Colonic mucosa (tissue), 4 donors: Measurements from ENCODE around the gene RALGPS2. TPM values are rescaled to one million over a fixed set of nuclear protein-coding genes. Genes with fewer than 3 reads are reported as not detected.
A peak's percentile ranks its signal among the peaks of the same experiment; 100 is the strongest.

Experiments
- DNase-seq: peaks from one replicate; pipeline ENCODE4 v3.0.0-alpha.2; 2020
- H3K27ac ChIP-seq: fragments of 200-600 bp; one replicate; pipeline ENCODE4 v1.8.0; 2021
- H3K27me3 ChIP-seq: fragments of 200-600 bp; one replicate; pipeline ENCODE4 v1.8.0; 2021
- H3K36me3 ChIP-seq: fragments of 200-600 bp; one replicate; pipeline ENCODE4 v1.8.0; 2021
- H3K4me1 ChIP-seq: fragments of 200-600 bp; one replicate; pipeline ENCODE4 v1.8.0; 2021; ENCODE audit warnings: mild to moderate bottlenecking
- H3K4me3 ChIP-seq: fragments of 200-600 bp; one replicate; pipeline ENCODE4 v1.8.0; 2021
- H3K9ac ChIP-seq, 2 donors: one replicate each; pipeline ENCODE4 v1.7.0; 2013; ENCODE audit warnings: control low read depth in 2 of 2, low read depth in 2 of 2, low read length in 2 of 2
- H3K9me3 ChIP-seq: fragments of 200-600 bp; one replicate; pipeline ENCODE4 v1.8.0; 2021
- intact Hi-C: fragments of 100-400 bp; cut with DNase I; formaldehyde crosslinking; loops from one replicate; pipeline ENCODE4 v1.14.1; 2022
- total RNA-seq, 2 donors: library from RNA; stranded (reverse); fragmentation: NEBNext Ultra II Directional in 1 of 2; extraction: Animal tissue kit (Norgen Biotek cat#: 25700) in 1 of 2; gene quantifications; one replicate each; pipeline ENCODE4 v1.2.1, GENCODE V29; 2021
- TF ChIP-seq, protein P1 (sequence below): fragments of 200-600 bp; IDR thresholded peaks from one replicate; pipeline ENCODE4 v1.8.0; 2022; ENCODE audit warnings: antibody characterized with exemption, mild to moderate bottlenecking
- donor health status: healthy.
- donor health status: DM: no; HTN: no; CAD: no.
- donor health status: DM: no; HTN: no; CAD: no.

Gene RALGPS2
- total RNA-seq, 2 donors from 2014 or later, result 23.5 to 49.1 TPM

DNA sequence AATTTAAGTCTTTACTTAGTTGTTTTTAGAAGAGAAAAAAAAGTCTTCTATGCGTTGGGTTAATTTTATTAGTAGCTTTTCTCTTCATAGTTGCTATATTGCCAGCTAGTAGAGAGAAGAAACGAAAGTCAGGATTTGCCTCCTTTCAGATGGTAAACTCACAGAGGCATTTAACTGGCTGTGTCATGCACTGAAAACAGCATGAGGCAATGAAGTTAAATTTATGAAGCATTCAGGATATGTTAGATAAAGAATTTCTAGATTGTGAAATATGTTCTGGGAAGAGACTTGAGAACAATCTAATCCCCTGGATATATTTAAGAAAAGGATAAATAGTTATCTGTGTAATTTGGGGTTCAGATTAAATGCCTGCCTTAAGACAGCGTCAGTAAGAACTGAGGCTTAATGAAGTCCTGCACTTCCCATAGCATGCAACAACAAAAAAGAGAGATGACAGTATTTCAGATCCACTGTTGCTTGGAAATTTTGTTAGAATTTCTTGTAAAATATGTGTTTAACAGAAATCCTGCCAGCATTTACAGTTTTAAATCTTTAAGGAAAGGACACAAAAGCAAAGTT lies 144.2 kb downstream of the RALGPS2 start:
- H3K27me3 ChIP-seq, result no peaks in the 10 kb centered on the region
- peaks cover 3% of the 10 kb centered on the region for H3K4me1 ChIP-seq
- intact Hi-C loops, result no loop called here
- no peaks in the 10 kb centered on the region for H3K9me3 ChIP-seq
- H3K4me3 ChIP-seq, result no peak overlapping the region
- H3K36me3 ChIP-seq, result no peaks in the 10 kb centered on the region
- no peak overlapping the region for H3K27ac ChIP-seq
- DNase-seq, result no peak
- H3K9ac ChIP-seq, result no peak overlapping the region
- TF ChIP-seq, protein P1, sequence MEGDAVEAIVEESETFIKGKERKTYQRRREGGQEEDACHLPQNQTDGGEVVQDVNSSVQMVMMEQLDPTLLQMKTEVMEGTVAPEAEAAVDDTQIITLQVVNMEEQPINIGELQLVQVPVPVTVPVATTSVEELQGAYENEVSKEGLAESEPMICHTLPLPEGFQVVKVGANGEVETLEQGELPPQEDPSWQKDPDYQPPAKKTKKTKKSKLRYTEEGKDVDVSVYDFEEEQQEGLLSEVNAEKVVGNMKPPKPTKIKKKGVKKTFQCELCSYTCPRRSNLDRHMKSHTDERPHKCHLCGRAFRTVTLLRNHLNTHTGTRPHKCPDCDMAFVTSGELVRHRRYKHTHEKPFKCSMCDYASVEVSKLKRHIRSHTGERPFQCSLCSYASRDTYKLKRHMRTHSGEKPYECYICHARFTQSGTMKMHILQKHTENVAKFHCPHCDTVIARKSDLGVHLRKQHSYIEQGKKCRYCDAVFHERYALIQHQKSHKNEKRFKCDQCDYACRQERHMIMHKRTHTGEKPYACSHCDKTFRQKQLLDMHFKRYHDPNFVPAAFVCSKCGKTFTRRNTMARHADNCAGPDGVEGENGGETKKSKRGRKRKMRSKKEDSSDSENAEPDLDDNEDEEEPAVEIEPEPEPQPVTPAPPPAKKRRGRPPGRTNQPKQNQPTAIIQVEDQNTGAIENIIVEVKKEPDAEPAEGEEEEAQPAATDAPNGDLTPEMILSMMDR, result no peak

- Histone ChIP-seq H3K9me3 (no peaks in the 10 kb centered on the region), H3K36me3 (no peaks in the 10 kb centered on the region), H3K4me3 (no peak overlapping the region), H3K27me3 (no peaks in the 10 kb centered on the region), H3K4me1 (peaks cover 3% of the 10 kb centered on the region), H3K27ac (no peak overlapping the region), H3K9ac (no peak overlapping the region)
- no peak for DNase-seq
- TF ChIP-seq, protein P1, result no peak
- intact Hi-C loops, result no loop called here
These were observed 145.2 kb downstream of the RALGPS2 start for GRCh38 chr1:178870221-178870620.

- peak within 1 kb of the TSS in 1 of 2 donors; percentile 32 for H3K9ac ChIP-seq
- H3K9me3 ChIP-seq, result no peaks in the 10 kb centered on the region
- DNase-seq, result no peak
- H3K27ac ChIP-seq, result peak within 1 kb of the TSS; percentile 25
- peak within 1 kb of the TSS; percentile 1 for H3K4me3 ChIP-seq
- no peaks in the 10 kb centered on the region for H3K36me3 ChIP-seq
- intact Hi-C loops, result no loop called here
- H3K27me3 ChIP-seq, result no peaks in the 10 kb centered on the region
- TF ChIP-seq, protein P1, result no peak
- peaks cover 3% of the 10 kb centered on the region for H3K4me1 ChIP-seq
These were observed 145.9 kb downstream of the RALGPS2 start, which contains the start of gene ANGPTL1 for GRCh38 chr1:178870944-178871343. TSS of gene ANGPTL1 (minus strand) at chr1:178871077. CDS start at chr1:178865776, 5,301 bp downstream.

DNA sequence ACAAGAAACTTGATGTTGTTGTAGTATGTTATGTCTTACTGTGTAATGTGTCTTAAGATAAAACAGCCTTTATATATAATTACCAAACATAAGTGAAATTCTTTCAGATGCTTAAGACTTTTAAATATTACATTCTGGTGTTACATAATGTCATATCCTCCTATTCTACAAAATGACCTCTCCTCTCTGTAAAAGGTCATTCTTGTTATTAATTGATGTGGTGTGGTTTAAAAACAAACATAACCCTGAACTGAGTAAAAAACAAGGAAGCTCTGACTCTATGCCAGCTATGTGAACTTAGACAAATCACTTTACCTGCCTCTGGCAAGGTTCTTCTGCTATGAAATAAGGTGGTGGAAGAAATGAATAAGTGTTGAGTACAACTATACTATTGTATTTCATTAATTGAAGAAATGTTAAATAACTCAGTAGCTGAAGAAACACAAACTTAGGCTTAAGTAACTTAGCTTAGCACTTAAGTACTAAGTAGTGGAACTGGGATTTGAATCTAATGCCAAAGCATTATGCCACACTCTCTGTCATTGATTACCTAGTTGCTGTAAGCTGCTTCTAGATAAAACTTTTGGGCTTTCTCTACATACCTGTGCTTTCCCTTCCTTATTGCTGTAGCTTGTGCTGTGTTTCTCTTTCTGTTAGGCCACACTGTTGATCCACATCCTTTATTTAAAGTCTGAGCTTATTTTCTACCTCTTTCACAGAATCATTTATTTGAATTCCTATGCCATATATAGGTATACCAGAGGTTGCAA lies 146.7 kb downstream of the RALGPS2 start:
- Histone ChIP-seq H3K9me3 (no peaks in the 10 kb centered on the region), H3K27me3 (no peaks in the 10 kb centered on the region), H3K9ac (peak overlapping the region in 1 of 2 donors; percentile 29), H3K4me3 (no peak overlapping the region), H3K4me1 (no peaks in the 10 kb centered on the region), H3K36me3 (no peaks in the 10 kb centered on the region), H3K27ac (peak overlapping the region; percentile 17)
- no peak for DNase-seq
- intact Hi-C loops, result no loop called here
- TF ChIP-seq, protein P1, result no peak

DNA sequence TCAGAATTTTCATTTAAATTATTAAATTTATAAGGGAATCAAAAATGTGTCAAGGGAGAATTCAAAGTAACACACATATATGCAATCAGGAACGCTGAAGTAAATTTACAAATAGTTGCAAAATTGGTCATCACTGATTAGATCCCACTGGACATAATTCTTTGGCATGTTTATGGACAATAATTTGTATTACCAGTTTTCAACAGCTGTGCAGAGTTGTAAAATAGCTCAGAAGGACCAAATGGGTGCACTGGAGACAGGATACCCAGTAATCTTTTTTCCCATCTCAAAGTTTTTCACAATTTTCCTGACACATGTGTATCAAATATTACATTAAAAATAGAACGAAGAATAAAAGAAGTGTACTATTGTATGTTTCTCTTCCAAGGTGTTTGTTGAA lies 149.9 kb downstream of the RALGPS2 start:
- Histone ChIP-seq H3K27ac (no peak overlapping the region), H3K36me3 (no peaks in the 10 kb centered on the region), H3K9ac (no peak overlapping the region), H3K4me3 (no peak overlapping the region), H3K27me3 (no peaks in the 10 kb centered on the region), H3K4me1 (no peaks in the 10 kb centered on the region), H3K9me3 (no peaks in the 10 kb centered on the region)
- DNase-seq, result no peak
- TF ChIP-seq, protein P1, result no peak
- intact Hi-C loops, result no loop called here
